Activated CD4-positive, alpha-beta T cell treated with anti-CD3 and anti-CD28 coated beads, Interleukin-2, amount 50 U/mL, for 4 hours (primary cell): ENCODE data around the gene CRYM.
"Not testable (repeated sequence)": the region's sequence is repeated elsewhere in the genome, so short reads cannot be mapped to it uniquely, and the experiment has no call there.

Source experiments
- DNase-seq, 2 experiments: peaks; one replicate each; pipeline ENCODE4 v3.0.0-alpha.2; 2020

Gene CRYM

DNA sequence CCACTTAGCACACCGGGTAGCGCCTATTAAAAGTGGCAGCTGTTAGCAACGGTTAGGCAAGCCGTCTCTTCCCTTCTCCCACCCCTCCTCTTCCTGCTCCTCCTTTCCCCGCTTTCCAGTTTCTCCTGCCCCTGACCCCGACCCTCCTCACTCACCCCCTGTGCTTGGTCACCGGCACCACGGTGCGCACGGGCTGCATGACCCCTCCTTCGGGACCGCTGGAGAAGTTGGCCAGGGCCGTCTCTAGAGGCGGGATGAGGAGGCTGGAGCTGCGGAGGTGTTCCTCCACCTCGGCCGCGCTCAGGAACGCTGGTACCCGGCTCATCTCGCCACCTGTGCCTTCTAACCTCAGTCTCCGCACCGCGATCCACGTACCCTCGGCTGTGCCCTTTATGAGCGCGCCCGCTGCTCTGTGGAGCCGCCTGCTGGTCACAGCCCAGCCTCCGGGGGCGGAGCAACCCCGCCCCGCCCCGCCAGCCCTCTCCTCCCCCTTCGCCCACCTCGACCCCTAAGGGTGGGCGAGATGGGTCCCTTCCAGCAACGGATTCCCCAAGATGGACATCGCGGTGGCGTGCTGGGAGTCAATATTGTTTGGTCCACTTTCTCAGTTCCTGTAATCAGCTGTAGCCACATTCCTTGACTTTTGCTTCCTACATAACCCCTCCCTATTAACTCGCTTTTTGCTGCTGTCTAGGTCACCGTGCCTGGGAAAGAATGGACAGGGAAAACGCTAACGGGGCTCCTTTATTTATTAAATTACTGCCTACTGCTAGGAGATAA is at the start of gene CRYM:
Gene CRYM, minus strand, starts transcription at position 364 of the 780 bp plus-strand sequence. Its CDS starts 39 bp downstream, at position 325.
- DNase-seq = peak; percentile 13 to 33

DNA sequence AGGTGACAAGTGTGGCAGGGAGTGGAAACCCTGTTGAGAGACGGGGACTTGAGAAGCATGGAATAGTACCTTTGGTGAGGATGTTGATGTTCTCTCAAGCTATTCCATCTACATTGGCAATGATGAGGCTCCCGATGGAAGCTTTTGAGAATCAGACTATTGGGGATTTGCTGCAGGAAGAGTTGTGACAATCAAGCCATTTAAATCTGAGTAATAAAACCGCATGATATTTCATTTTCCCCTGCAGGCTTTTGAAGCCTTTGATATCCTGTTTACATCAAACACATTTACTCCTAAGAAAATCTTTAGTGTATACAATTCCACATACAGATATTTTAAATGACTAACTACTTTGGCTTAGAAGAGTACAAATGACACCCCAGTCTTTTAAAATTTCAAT is 49.0 kb upstream of the CRYM start:
- no peak for DNase-seq

DNA sequence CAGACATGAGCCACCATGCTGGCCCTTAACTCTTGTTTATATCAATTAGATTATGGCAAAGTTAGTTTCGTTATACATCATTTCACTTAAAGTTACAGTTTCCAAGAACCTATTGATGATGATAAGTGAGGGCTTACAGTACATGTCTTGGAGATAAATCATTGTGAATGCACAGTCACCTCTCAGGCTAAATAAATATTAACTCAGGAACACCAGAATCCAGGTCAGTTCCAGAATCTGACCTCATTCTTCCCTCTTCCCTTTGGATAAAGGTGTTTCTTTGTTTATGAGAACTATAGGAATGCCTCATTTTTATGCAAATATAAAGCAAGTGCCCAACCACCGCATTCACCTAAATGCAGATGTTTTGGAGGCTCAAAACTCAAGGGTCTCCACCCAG is 48.4 kb upstream of the CRYM start:
- no peak for DNase-seq

DNA sequence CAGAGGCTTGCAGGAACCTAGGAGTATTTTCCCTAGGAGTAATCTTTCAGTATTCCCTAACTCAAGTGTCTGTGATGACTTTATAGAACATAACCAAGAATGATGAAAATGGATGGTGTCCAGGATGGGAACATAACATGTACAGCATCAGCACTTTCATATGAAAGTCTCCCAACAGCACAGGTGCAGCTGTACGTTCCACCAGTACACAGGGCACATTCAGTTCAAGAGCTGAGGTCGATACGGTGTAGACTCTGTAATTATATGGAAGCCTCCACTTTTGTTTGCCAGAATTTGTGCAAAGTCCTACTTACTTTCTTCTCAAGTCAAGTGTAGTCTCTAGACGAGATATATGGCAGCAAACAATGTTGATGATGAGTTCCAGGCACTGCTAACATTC is 46.2 kb upstream of the CRYM start:
- DNase-seq = no peak

DNA sequence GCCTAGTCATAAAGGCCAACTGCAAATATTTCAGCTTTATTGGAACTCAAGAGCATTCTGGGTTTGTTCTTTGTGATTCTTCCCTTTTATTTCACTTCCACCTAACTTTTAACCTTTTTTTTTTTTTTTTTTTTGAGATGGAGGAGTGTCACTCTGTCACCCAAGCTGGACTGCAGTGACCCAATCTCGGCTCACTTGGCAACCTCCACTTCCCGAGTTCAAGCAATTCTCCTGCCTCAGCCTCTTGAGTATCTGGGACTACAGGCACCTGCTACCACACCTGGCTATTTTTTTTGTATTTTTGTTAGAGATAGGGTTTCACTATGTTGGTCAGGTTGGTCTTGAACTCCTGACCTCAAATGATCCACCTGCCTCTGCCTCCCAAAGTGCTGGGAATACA is 44.2 kb upstream of the CRYM start:
- not testable (repeated sequence) for DNase-seq

DNA sequence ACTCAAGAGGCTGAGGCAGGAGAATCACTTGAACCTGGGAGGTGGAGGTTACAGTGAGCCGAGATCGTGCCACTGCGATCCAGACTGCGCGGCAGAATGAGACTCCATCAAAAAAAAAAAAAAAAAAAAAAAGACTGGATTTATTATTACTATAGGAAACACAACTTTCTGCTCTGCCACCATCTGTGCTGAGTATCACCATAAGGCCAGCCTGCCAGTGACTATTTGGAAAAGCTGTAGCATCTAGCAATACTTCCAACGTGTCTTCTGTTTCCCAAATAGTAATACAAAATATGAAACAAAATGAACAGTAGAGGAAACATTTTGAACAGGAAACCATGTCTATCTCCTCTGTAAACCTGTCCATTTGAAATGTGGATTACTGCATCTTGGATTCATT is 43.6 kb upstream of the CRYM start:
- no peak for DNase-seq

DNA sequence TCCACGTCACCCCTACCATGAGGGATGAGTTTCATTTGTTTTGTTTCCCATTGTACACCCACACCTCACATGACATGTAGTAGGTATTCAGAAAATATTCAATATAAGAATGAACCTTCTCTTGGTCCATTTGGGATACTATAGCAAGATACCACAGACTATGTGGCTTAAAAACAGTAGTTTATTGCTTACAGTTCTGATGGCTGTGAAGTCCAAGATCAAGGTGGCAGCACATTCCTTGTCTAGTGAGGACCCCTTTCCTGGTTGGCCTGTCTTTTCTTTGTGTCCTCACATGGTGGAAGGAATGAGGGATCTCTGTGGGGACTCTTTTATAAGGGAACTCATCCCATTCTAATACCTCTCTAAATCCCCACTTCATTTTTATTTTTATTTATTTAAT is 36.2 kb upstream of the CRYM start:
- DNase-seq = no peak

DNA sequence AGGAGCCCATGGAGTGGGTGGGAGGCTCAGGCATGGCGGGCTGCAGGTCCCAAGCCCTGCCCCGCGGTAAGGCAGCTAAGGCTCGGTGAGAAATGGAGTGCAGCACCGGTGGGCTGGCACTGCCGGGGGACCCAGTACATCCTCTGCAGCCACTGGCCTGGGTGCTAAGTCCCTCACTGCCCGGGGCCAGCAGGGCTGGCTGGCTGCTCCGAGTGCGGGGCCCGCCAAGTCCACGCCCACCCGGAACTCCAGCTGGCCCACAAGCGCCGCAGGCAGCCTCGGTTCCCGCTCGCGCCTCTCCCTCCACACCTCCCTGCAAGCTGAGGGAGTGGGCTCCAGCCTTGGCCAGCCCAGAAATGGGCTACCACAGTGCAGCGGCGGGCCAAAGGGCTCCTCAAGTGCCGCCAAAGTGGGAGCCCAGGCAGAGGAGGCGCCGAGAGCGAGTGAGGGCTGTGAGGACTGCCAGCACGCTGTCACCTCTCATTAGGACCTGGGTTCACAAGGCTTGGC is 34.8 kb upstream of the CRYM start:
- DNase-seq = not testable (repeated sequence)

DNA sequence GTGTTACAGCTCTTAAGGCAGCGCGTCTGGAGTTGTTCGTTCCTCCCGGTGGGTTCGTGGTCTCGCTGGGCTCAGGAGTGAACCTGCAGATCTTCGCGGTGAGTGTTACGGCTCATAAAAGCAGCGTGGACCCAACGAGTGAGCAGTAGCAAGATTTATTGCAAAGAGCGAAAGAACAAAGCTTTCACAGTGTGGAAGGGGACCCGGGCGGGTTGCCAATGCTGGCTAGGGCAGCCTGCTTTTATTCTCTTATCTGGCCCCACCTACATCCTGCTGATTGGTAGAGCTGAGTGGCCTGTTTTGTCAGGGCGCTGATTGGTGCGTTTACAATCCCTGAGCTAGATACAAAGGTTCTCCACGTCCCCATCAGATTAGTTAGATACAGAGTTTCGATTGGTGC is 34.0 kb upstream of the CRYM start:
- not testable (repeated sequence) for DNase-seq

DNA sequence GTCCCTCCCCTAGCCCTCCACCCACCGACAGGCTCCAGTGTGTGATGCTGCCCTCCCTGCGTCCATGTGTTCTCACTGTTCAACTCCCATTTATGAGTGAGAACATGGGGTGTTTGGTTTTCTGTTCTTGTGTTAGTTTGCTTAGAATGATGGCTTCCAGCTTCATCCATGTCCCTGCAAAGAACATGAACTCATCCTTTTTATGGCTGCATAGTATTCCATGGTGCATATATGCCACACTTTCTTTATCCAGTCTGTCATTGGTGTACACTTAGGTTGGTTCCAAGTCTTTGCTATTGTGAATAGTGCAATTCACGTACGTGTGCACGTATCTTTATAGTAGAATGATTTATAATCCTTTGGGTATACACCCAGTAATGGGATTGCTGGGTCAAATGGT is 28.6 kb upstream of the CRYM start:
- DNase-seq = not testable (repeated sequence)

DNA sequence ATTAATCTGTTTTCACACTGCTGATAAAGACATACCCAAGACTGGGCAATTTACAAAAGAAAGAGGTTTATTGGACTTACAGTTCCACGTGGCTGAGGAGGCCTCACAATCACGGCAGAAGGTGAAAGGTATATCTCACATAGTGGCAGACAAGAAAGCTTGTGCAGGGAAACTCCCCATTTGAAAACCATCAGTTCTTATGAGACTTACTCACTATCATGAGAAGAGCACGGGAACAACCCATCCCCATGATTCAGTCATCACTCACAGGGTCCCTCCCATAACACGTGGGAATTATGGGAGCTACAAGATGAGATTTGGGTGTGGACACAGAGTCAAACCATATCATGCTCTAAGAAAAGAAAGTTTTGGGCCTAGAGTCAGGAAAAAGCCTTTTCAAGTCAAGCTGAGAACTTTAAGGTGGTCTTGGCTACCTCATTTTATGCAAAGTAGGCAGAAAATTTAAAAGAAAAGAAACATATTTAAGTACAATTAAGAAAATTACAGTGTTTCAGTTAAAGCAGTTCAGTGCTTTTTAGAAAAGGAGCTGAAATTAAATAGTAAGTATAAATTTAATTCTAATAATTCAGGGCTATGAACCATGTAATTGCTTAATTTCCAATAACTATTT is 24.9 kb upstream of the CRYM start:
- no peak for DNase-seq

DNA sequence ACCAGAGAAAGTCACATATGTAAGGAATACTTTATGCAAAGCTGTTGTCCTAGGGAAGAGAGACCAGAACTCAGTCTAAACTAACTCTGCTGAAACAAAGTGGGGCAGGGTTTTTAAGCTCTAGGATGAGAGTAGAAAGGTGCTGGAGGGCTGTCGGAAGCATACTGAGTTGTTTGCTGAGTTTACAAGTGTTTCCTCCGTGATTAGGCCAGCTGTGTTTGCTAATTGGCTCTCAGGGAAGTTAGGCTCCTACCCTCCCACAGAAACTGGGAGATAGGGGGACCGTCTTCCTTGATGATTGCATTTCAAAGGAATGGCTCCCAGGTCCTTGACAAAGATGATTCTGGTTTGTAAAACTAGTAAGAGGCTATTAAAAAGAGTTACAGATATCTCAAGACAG is 24.4 kb upstream of the CRYM start:
- DNase-seq = no peak

DNA sequence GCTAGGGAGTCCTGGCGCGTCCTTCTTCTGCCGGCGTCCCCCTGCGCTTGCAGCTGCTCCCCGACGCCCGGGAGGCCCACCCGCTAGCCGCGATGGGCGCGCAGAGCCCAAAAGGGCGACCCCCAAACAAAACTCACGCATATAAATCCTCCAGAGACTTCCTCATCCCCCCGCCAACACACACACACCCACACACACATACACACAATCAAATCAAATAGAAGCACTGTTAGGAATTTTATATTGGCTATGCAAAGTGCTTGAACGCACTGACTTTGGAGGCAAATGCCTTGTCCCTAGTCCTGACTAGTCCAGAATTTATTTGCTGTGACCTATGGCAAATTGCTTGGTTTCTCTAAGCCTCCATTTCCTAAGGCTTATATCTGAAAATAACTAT is 23.8 kb upstream of the CRYM start:
- no peak for DNase-seq

DNA sequence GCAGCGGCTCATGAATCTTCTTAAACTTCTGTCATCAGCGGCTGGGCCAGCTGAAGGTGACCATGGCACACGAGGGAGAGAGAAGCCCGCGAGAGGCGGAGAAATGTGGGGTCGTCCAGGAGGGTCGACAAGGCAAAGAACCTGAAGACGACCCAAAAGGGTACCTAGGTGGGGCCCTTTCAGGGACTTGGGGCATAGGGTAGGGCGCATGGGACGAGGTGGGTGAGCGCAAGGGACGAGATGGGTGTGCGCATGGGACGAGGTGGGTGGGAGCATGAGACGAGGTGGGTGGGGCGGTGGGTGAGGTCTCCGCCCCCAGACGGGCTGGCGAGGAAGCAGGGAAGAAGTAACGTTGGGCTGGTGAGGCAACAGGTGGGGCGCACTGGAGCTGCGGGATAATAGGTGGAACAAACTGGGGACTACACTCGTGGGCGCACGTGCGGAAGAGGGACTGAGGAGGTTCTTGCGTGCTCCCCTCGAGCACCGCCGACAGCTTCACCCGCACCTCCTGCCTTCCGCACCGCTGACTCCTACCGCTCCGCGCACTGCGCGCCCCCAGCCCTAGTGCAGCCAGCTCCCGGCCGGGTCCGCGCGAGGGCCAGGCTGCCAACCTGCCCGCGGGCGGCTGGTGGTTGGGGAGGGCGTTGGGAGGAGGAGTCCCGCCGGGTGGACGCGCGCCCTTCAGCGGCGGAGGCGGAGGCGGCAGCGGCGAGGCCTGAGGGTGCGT is 23.2 kb upstream of the CRYM start:
- DNase-seq = peak; percentile 24 to 39

DNA sequence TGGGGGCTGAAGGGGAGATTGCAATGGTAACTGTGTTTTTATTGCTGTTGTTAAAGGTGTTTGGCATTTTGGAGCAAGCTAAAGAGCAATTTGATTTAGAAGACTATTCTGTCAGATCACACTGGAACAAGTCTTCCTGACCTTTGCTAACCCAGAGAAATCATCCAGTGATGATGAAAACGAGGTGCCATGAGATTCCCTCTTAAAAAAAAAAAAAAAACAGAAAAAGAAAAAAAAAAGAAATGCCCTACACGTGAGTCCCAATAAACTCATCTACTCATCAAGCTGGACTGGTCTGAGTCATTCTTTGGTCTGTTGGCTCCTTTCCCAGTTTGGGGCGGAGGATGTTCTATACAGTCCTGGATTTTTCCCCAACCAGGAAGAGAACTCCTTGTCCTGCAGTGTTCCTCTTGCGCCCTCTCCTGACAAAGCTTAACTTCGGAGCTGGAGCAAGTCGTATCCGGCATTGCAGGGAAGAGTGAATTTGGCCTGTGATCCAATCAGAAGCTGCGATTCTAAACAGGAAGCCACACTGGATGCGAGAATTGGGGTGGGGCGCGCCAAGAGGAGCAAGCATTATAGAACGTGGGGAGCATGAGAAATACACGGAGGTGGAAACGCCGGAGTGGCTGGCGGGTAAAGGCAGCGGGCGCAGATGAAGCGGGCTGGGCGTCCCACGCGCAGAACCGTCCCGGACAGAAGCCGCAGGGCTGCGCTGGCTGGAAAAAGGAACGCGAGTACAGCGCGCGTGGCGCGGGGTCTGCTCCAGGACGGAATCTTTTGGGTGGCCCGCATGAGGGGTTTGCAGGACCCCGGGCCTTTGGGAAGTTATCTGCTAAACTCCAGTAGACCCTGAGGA is 22.4 kb upstream of the CRYM start:
- peak; percentile 28 to 35 for DNase-seq

DNA sequence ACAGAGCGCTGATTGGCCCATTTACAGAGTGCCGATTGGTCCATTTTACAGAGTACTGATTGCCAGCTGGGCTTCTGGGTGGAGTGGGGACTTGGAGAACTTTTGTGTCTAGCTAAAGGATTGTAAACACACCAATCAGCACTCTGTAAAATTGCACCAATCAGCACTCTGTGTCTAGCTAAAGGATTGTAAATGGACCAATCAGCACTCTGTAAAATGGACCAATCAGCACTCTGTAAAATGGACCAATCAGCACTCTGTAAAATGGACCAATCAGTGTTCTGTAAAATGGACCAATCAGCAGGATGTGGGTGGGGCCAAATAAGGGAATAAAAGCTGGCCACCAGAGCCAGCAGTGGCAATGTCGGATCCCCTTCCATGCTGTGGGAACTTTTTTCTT is 11.7 kb upstream of the CRYM start:
- DNase-seq = not testable (repeated sequence)

DNA sequence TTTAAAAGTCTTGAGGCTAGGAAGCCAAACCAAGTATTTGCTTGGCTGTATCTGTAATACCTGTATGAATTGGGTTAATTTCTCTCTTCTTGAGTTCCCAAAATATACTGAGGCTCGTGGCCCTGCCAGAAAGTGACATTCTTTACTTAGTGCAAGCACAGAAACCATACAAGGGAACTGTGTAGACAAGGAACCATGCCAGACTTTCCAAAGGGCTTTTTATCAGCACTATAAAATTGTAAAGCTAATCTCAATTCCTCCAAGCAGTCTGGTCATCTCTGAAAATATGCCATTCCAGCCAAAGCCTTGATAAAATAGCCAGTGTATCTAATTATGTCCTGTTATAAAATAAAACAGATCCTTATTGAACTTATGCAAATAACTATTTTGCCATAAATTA is 7.2 kb upstream of the CRYM start:
- no peak for DNase-seq

DNA sequence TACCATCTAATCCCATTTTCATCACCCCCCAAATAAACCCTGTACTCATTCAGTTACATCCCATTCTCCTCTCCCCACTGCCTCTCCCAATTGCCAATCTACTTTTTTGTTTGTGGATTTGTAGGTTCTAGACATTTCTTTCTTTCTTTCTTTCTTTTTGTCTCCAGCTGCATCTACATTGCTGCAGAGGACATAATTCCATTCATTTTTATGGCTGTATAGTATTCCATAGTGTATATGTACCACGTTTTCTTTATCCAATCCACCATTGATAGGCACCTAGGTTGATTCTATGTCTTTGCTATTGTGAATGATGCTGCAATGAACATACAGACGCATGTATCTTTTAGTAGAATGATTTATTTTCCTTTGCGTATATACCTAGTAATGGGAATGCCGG is 6.3 kb upstream of the CRYM start:
- DNase-seq = no peak

DNA sequence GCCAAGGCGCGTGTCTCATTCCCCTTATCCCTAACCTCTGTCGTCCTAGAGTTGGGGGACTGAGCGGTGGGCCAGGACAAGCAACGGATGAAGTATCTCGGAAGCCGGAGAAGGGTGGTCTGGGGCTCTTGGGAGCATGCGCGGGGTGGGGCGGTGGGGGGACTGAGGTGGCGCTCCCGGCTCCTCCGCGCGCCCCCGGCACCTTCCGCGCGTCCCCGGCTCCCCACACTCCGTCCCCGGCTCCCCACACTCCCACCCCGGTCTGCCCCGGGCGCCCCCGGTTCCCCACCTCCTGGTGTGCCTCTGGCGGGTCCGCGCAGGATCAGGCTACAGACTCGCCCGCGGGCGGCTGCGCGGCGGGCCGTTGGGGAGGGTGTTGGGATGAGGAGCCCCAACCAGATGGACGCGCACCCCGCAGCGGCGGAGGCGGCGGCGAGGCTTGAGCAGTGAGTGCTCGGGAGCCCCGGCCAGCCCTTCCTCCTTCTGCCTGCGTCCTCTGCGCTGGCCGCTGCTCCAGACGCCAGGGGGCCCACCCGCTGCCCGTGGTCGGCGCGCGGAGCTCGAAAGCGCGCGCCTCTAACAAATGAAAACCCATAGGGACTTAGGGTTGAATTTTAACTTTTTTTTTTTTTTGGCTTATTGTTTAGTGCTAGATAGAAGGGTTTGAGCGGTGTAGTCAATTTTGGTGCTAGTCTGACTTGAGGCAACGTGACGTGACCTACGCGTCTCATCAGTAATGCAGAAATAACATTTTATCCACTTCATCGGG is 5.6 kb upstream of the CRYM start:
- DNase-seq = no peak

DNA sequence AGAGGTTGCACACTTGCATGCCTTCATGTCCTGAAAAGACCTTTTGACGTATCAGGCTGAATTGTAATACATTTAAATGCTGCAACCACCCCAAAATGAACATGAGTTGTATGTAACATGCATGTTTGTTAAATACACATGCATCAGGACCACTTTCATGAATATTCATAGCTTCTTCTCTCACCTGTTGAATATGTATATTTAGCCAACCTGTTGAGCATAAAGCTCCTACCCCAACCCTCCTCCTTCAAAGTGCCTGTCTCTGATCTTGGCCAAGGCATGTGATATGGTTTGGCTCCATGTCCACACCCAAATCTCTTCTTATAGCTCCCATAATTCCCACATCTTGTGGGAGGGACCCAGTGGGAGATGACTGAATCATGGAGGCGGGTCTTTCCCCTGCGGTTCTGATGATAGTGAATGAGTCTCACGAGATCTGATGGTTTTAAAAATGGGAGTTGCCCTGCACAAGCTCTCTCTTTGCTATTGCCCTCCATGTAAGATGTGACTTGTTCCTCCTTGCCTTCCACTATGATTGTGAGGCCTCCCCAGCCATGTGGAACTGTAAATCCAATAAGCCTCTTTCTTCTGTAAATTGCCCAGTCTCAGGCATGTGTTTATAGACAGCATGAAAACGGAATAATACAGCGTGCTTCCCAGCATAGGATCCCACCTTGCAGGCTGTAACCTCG is 3.8 kb upstream of the CRYM start:
- no peak for DNase-seq

DNA sequence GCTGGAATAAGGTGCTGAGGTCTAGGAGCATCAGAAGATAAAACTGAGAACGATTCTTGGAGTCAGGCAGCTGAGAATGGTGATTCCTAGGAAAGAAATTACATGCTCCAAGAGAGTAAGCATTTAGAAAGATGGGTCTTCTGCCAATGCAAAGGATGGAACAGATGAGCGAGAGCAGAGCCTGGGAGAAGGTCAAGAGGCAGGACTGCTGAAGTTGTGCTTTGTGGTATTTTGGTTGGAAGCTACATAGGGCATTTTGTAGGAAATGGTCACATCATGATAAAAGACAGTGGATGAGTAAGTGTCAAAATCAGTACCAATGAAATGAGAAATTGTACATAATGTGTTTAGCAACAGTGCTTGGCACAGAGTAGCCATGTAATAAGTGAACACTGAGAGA is 1.4 kb upstream of the CRYM start:
- no peak for DNase-seq
